DND-41 (cell line): ENCODE results near the gene RASD2.

Source experiments
- ATAC-seq: fragments of 200-7000 bp; cut with Tn5 transposase; 3 replicates; pipeline ENCODE4 v1.9.1; 2021; ENCODE audit warnings: low read depth; ENCODE audit not compliant: insufficient read depth
- DNase-seq: peaks from one replicate; pipeline ENCODE4 v3.0.0-alpha.2; 2020
- H2AFZ ChIP-seq: 2 replicates; pipeline ENCODE4 v1.6.0; 2012; ENCODE audit warnings: low read depth, low read length
- H3K27ac ChIP-seq: 2 replicates; pipeline ENCODE4 v1.5.1; 2012; ENCODE audit warnings: low read length, inconsistent platforms
- H3K27me3 ChIP-seq: fragments of 200-600 bp; sonication (generic); 2 replicates; pipeline ENCODE4 v1.6.0; 2012; ENCODE audit warnings: low read length, mild to moderate bottlenecking, inconsistent platforms; ENCODE audit not compliant: insufficient read depth, poor library complexity
- H3K36me3 ChIP-seq: 2 replicates; pipeline ENCODE4 v1.5.1; 2012; ENCODE audit warnings: low read length, inconsistent platforms; ENCODE audit not compliant: insufficient read depth
- H3K4me1 ChIP-seq: 2 replicates; pipeline ENCODE4 v1.5.1; 2012; ENCODE audit warnings: mild to moderate bottlenecking, low read length; ENCODE audit not compliant: insufficient read depth
- H3K4me2 ChIP-seq: 2 replicates; pipeline ENCODE4 v1.6.0; 2012; ENCODE audit warnings: mild to moderate bottlenecking, moderate library complexity, low read length, inconsistent platforms; ENCODE audit not compliant: insufficient read depth
- H3K4me3 ChIP-seq, 2 experiments: fragments of 200-600 bp in 1 of 2; shearing (Covaris generic) in 1 of 2; 2 replicates each; pipeline ENCODE4 v1.5.1; 2012 to 2016; ENCODE audit warnings: inconsistent platforms in 2 of 2, low read length in 2 of 2, mild to moderate bottlenecking in 2 of 2, low read depth in 1 of 2, moderate library complexity in 1 of 2
- H3K79me2 ChIP-seq: 2 replicates; pipeline ENCODE4 v1.6.0; 2012; ENCODE audit warnings: low read length, inconsistent platforms; ENCODE audit not compliant: insufficient read depth
- H3K9ac ChIP-seq: 2 replicates; pipeline ENCODE4 v1.6.0; 2012; ENCODE audit warnings: low read depth, mild to moderate bottlenecking, inconsistent platforms, low read length, moderate library complexity
- H3K9me3 ChIP-seq: 2 replicates; pipeline ENCODE4 v1.5.1; 2012; ENCODE audit warnings: low read length, moderate library complexity, mild to moderate bottlenecking, inconsistent platforms; ENCODE audit not compliant: insufficient read depth, severe bottlenecking
- H4K20me1 ChIP-seq: 2 replicates; pipeline ENCODE4 v1.6.0; 2012; ENCODE audit warnings: low read length; ENCODE audit not compliant: insufficient read depth
- CTCF ChIP-seq: IDR thresholded peaks from 2 replicates; pipeline ENCODE4 v1.5.1; 2012; ENCODE audit warnings: borderline replicate concordance, low read length, moderate library complexity, mild to moderate bottlenecking; ENCODE audit not compliant: poor library complexity, severe bottlenecking; ENCODE audit errors: extremely low read depth
- EZH2 ChIP-seq: IDR thresholded peaks from 3 replicates; pipeline ENCODE4 v1.6.1; 2012; ENCODE audit warnings: borderline replicate concordance, low read depth, mild to moderate bottlenecking, moderate library complexity, low read length, inconsistent platforms; ENCODE audit not compliant: severe bottlenecking

Gene RASD2

GRCh38 chr22:35559354-35560005 is 18.8 kb downstream of the RASD2 start:
- no peak overlapping the region for H2AFZ ChIP-seq
- H3K27me3 ChIP-seq, result no peaks in the 10 kb centered on the region
- TF ChIP-seq CTCF, result no peak
- no peak for TF ChIP-seq EZH2
- no peaks in the 10 kb centered on the region for H3K4me1 ChIP-seq
- H3K9me3 ChIP-seq, result no peaks in the 10 kb centered on the region
- H3K9ac ChIP-seq, result no peak overlapping the region
- no peak overlapping the region for H3K4me3 ChIP-seq
- H3K27ac ChIP-seq, result no peak overlapping the region
- H3K36me3 ChIP-seq, result no peaks in the 10 kb centered on the region
- H4K20me1 ChIP-seq, result peaks cover under 1% of the 10 kb centered on the region; the same call in 1 of the 2 replicates
- no peaks in the 10 kb centered on the region for H3K79me2 ChIP-seq
- ATAC-seq (no peak), DNase-seq (no peak)
- H3K4me2 ChIP-seq, result no peak overlapping the region

GRCh38 chr22:35560366-35560765 is 19.7 kb downstream of the RASD2 start:
- DNase-seq, result no peak
- no peak overlapping the region for H3K4me3 ChIP-seq
- no peak overlapping the region for H3K4me2 ChIP-seq
- no peaks in the 10 kb centered on the region; the same call in 1 of the 2 replicates for H4K20me1 ChIP-seq
- H3K27ac ChIP-seq, result no peak overlapping the region
- no peaks in the 10 kb centered on the region for H3K36me3 ChIP-seq
- TF ChIP-seq CTCF, result no peak
- no peak for TF ChIP-seq EZH2
- no peak overlapping the region for H2AFZ ChIP-seq
- H3K9me3 ChIP-seq, result no peaks in the 10 kb centered on the region
- ATAC-seq, result no peak
- H3K9ac ChIP-seq, result no peak overlapping the region
- no peaks in the 10 kb centered on the region for H3K4me1 ChIP-seq
- H3K27me3 ChIP-seq, result no peaks in the 10 kb centered on the region
- no peaks in the 10 kb centered on the region for H3K79me2 ChIP-seq

GRCh38 chr22:35560824-35561223 is 20.2 kb downstream of the RASD2 start:
- Histone ChIP-seq H2AFZ (no peak overlapping the region), H3K79me2 (no peaks in the 10 kb centered on the region), H4K20me1 (no peaks in the 10 kb centered on the region; the same call in 1 of the 2 replicates), H3K4me1 (no peaks in the 10 kb centered on the region), H3K27me3 (no peaks in the 10 kb centered on the region), H3K27ac (no peak overlapping the region), H3K4me3 (no peak overlapping the region), H3K9ac (no peak overlapping the region), H3K4me2 (no peak overlapping the region), H3K36me3 (no peaks in the 10 kb centered on the region), H3K9me3 (no peaks in the 10 kb centered on the region)
- TF ChIP-seq EZH2, result no peak
- TF ChIP-seq CTCF, result no peak
- DNase-seq (no peak), ATAC-seq (no peak)
